HTR-8/SVneo (cell line): ENCODE measurements around the gene SCUBE2.
A peak's percentile ranks its signal among the peaks of the same experiment; 100 is the strongest.

Source experiments
- DNase-seq: peaks from one replicate; pipeline ENCODE4 v3.0.0; 2011; ENCODE audit warnings: low spot score, mixed read lengths; ENCODE audit not compliant: insufficient read length
- FAIRE-seq: peaks from 2 replicates; lab custom pipeline; 2011; peaks lifted over from hg19 to GRCh38; lab: Jason Lieb, UNC

The SCUBE2 gene

DNA sequence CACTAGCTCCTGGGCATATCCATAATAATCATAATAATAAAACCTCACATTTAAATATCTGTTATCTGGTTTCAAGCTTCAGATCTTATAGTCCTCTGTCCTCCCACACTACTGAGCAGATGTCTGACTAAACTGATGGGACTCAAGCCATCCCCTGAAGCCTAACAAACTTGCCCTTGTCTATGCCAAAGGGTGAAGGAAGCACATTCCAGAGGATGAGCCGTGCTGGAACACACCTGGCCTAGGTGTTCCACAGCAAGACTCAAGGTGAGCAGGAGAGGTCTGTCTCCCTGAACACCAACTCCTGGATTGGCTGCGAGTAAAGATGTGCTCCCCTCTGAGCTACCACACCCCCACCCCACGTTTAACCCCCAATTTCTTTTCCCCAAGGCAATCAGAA, 14.7 kb downstream of the SCUBE2 start:
- DNase-seq (no peak), FAIRE-seq (no peak)

DNA sequence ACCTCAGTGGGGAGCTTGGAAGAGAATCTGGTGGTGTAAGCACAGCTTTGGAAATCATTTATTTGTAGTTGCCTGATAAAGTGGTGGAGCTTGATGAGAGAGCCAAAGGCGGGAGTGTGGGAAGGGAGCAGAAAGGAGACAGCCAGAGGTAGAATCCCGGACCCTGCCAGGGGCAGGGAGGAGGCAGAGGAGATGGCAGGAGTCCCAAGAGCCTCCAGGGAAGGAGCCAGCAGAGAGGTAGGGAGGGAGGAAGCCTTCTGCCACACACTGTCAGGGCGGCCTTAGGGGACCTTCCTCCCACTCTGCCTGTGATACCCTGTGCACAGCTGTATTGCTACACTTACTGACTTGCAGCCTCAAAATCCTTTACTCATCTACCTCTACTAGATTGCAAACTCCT, 15.4 kb downstream of the SCUBE2 start:
- DNase-seq = no peak
- no peak for FAIRE-seq

DNA sequence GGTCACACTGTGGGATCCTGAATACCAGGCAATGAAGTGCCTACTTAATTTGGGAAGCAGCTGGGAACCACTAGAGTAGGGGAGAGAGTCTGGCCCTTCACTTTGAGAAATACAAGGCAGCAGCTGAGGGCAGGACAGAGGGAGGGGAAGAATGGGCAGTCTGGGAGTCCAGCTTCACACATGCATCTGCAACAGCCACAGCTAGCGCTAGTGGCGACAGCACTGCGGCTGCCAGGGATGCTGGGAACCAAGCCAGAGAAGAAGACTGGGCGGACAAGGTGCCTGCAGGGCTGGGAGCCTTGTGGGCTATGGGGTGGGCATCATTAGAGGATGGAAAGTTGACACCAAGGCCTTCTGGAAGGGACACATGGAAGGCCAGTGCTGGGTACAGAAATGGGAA, 15.8 kb downstream of the SCUBE2 start:
- DNase-seq (no peak), FAIRE-seq (no peak)

DNA sequence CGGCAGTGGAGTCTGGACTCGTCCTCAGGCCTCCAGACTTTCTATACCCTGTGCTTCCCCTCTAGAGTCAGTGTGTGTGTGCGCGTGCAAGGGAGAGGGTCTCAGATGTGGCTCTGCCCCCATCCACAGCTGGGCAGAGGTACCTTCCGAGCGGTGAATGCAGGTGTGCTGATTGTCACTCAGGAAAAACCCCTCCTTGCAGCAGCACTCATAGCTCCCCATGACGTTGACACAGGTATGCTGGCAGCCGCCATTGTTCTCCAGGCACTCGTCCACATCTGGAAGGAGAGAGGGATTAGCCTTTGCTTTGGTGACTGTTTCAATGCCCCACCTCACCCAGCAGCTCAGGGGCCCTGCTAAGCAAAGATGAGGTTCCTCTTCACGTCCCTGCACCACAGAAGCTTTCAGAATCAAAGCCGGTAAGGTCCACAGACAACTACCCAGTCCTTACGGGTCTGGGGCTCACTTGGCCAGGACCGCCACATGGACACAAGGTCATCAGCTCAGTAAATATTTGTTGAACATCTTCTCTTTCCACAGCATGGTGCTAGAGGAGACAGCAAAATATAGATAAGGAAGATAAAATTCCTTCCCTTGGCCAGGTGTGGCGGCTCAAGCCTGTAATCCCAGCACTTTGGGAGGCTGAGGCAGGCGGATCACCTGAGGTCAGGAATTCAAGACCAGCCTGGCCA, 16.9 kb downstream of the SCUBE2 start:
- DNase-seq (no peak), FAIRE-seq (no peak)

- FAIRE-seq = no peak
Observed at GRCh38 chr11:9073466-9074225, 17.8 kb downstream of the SCUBE2 start.

GRCh38 chr11:9072626-9073176, 18.7 kb downstream of the SCUBE2 start:
- DNase-seq (no peak), FAIRE-seq (no peak)

More at GRCh38 chr11:9073466-9074225, 17.8 kb downstream of the SCUBE2 start:
- no peak for DNase-seq

- FAIRE-seq (no peak), DNase-seq (no peak)
Observed at GRCh38 chr11:9071692-9072091, 19.7 kb downstream of the SCUBE2 start.

GRCh38 chr11:9070749-9071491, 20.5 kb downstream of the SCUBE2 start:
- FAIRE-seq (no peak), DNase-seq (no peak)

DNA sequence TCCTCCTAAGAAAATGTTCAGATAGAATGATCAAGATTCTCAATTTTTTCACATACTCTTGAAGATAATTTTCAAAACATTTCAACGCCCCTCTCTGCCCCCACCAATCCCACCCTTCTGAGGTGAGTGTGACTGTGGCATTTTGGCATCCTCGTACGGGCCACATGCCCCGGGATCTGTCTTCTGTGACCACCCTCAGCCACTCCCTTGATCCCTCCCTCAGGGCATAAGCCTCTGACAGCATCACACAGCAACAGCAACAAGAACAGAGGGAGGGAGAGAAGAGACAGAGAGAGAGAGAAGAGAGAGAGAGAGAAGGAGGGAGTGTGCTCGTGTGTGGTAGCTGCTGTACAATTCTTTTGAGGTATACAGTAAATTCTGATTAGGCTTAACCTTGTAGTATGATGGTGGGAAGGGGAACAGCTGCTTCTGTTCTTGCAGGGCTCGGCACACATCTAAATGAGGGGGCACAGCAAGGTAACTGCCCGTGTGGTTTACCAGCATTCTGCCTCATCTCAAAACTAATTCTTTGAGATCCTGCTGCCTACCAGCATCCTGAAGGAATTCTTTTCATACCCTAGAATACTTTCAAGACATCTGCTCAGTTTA, 21.4 kb downstream of the SCUBE2 start:
- FAIRE-seq (no peak), DNase-seq (no peak)

DNA sequence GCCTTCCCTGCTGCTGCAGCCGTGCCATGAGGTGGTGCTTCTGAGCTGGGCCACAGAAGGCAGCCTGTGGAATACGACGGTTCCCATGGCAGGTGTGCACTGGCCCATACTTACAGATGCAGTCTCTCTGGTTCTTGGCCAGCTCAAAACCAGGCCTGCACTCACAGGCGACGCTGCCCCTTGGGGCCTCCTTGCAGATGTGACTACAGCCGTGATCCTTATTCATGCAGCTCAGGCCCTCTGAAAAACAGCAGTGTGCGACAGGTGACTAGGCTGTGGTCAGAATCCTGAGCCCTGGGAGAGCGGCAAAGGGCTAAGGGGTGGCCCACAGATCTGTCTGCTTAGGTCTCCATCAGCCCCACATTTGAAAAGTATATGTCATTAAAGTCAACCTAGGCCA, 22.1 kb downstream of the SCUBE2 start:
- FAIRE-seq = no peak

DNA sequence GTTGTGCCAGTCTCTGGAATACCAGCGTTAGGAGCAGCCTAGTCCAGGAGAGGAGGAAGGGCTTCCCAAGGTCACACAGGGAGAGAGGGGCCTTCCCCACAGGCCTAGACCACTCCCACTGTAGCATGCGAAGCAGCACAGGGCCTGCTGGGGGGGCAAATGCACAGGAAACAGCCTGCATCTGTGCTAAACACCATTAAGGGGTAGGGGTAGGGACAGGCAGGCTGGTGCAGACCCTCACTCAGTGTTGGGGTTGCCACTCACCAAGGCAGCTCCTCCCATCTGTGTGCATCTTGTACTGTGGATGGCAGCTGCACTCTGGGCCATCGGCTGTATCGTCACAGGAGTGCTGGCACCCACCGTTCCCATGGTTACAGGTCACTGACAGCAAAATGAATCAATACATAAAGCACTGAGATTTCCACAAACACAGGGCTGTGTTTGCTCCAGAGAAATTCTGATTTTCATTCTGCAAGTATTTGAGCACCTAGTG, 24.9 kb downstream of the SCUBE2 start:
- no peak for FAIRE-seq

More for the DNA sequence above, 22.1 kb downstream of the SCUBE2 start:
- DNase-seq = no peak

DNA sequence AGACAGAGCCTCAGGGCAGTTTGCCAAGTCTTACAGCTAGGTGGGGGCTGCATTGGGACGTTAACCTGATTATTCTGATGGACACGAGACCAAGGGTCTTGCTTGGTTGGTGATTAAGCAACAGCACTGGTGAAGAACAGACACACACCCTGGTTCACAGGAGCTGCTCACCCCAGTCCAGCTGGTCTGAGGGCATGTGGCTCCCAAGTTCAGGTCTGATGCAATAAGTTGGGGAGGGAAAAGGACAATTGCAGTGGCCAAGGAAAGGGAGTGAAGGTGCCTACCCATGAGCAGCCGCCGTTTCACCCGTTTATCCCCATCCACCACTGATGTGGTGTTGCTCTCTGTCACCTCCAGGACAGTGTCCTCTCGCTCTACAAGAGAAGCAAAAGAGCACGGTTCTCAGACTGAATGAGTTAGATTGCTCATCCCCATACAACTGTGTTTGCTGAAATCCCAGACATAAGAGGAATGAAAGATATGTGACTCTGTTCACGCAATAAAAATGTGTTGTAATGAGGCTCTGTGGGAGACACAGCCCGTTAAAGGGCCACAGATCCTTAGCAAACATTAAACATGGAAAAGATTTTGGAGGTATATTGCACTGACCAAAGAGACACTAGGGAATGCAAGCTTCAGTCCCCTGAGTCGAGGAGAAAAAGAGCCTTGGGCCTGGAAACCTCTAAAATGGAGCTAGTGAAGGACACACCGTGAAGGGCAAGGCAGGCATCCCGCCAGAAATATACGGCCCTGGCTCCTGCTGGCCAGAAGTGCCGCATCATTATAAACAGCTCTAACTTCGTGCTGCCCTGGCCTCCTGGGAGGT, 25.6 kb downstream of the SCUBE2 start:
- DNase-seq = no peak
- FAIRE-seq = no peak

More for the DNA sequence above, 24.9 kb downstream of the SCUBE2 start:
- no peak for DNase-seq

- DNase-seq (no peak), FAIRE-seq (no peak)
Observed at GRCh38 chr11:9061807-9062206, 29.6 kb downstream of the SCUBE2 start.

DNA sequence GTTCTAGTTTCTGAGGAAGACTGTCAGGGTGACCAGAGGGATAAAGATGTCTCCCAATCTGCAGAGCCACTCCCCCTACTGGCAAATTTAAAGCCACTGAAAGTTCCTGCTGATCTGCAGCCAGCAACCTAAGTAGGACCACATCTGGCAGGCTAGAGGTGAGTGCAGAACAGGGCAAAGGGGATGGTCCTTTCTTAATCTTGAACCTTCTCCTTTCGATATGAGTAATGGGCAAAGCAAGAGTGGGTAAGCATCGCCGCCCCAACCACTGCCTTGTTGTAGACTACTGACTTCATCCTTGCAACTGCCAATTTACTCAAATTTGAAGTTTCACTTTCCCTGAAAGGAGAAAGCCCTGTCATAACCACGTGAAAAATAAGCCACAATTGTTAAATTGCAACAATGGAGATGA, 30.7 kb downstream of the SCUBE2 start:
- FAIRE-seq (no peak), DNase-seq (no peak)

- no peak for FAIRE-seq
- no peak for DNase-seq
Observed at GRCh38 chr11:9059406-9059805, 32.0 kb downstream of the SCUBE2 start.

DNA sequence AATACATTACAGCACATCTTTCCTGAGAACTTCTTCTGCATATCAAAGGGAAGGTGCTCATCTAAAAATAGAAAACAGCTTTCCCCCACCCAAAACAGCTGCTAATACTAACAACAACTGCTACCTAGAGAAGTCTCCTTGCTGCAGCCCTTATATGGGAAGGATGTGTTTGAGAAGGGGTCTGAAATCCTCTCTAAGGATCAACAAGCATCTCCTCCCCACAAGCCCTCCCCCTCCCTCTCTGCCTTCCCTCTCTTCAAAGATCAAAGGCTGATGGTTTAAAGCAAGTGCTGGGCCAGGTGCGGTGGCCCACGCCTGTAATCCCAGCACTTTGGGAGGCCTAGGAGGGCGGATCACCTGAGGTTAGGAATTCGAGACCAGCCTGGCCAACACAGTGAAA, 33.5 kb downstream of the SCUBE2 start:
- FAIRE-seq (no peak), DNase-seq (no peak)

DNA sequence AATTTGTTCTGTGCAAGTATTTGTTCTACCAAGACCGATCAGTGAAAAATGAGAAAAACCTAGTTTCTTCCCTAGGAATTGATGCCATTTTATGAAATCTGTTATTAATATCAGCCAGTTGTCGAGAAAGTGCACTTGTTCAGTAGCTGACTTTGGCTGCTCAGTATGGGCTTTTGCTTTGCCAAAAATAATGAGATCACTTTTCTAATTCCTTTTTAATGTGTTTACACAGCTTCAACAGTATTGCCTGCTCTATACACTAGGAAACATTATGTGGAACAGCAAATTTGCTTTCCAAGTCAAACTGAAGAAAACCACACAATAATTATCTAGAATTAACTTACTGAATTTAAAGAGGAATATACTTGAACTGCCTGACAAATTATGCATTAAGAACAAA, 34.4 kb downstream of the SCUBE2 start:
- FAIRE-seq (no peak), DNase-seq (no peak)

GRCh38 chr11:9056467-9056866, 34.9 kb downstream of the SCUBE2 start:
- FAIRE-seq (no peak), DNase-seq (no peak)

DNA sequence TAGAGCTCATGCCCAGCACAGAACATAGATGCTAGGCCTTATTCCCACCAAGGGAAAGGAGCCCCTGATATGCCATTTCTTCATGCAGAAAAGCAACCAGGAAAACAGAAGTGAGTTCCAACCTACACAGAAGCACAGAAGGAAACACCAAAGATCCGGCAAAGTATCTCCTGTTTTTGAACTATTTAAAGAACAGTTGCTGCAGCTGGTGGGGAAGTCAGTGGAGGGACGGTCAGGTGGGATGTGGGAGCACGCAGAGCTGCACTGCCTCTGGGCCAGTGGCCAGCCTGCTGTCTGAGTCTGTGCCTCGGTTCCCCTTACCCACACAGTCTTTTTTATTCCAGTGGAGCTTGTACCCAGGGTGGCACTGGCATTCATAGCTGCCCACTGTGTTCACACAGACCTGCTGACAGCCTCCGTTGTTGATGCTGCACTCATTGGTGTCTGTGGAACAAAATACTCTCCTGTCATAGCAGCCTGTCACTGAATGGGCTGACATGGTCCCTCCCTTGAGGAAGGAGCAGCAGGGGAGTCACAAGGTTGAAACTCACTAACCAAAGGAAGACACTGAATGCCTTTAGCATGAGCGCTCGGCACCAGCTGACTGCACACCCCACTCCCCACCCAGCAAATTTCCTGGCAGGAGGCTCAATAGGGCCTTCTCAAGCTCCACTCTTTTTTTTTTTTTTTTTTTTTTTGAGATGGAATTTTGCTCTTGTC, 37.9 kb downstream of the SCUBE2 start:
- FAIRE-seq = no peak
- DNase-seq = peak; percentile 48
